Adipocyte (in vitro differentiated cells): ENCODE results near the gene HLF.

ENCODE experiments used
- DNase-seq: peaks from one replicate; pipeline ENCODE4 v3.0.0-alpha.2; 2015; ENCODE audit warnings: low read depth
- H3K27me3 ChIP-seq: replicated peaks from 2 replicates; pipeline ENCODE4 v1.7.0; 2013; ENCODE audit warnings: mild to moderate bottlenecking, low read length, moderate library complexity; ENCODE audit not compliant: control insufficient read depth, insufficient read depth
- H3K36me3 ChIP-seq: 2 replicates; pipeline ENCODE4 v1.7.0; 2013; ENCODE audit warnings: low read length, mild to moderate bottlenecking, moderate library complexity; ENCODE audit not compliant: control insufficient read depth, insufficient read depth, severe bottlenecking
- H3K4me1 ChIP-seq: 2 replicates; pipeline ENCODE4 v1.7.0; 2013; ENCODE audit warnings: mild to moderate bottlenecking, low read length, moderate library complexity; ENCODE audit not compliant: control insufficient read depth, insufficient read depth
- H3K4me3 ChIP-seq: 2 replicates; pipeline ENCODE4 v1.7.0; 2013; ENCODE audit warnings: mild to moderate bottlenecking, low read length, moderate library complexity
- H3K9ac ChIP-seq: 2 replicates; pipeline ENCODE4 v1.7.0; 2013; ENCODE audit warnings: mild to moderate bottlenecking, low read length, moderate library complexity
- H3K9me3 ChIP-seq: 2 replicates; pipeline ENCODE4 v1.7.0; 2013; ENCODE audit warnings: mild to moderate bottlenecking, low read length, moderate library complexity; ENCODE audit not compliant: control insufficient read depth

Gene HLF

GRCh38 chr17:55318715-55319487 lies 54.1 kb downstream of the HLF start:
- no peak for DNase-seq
- H3K27me3 ChIP-seq: no peaks in the 10 kb centered on the region
- no peaks in the 10 kb centered on the region for H3K9me3 ChIP-seq
- H3K9ac ChIP-seq: no peak overlapping the region
- H3K4me1 ChIP-seq: no peaks in the 10 kb centered on the region
- no peak overlapping the region for H3K4me3 ChIP-seq
- H3K36me3 ChIP-seq: no peaks in the 10 kb centered on the region

GRCh38 chr17:55319933-55320593 lies 55.3 kb downstream of the HLF start:
- H3K4me3 ChIP-seq: no peak overlapping the region

GRCh38 chr17:55320594-55321426 lies 56.0 kb downstream of the HLF start:
- no peaks in the 10 kb centered on the region for H3K9me3 ChIP-seq
- H3K27me3 ChIP-seq: no peaks in the 10 kb centered on the region
- H3K4me3 ChIP-seq: no peak overlapping the region
- H3K4me1 ChIP-seq: no peaks in the 10 kb centered on the region
- DNase-seq: no peak
- no peaks in the 10 kb centered on the region for H3K36me3 ChIP-seq
- H3K9ac ChIP-seq: no peak overlapping the region

More at GRCh38 chr17:55319933-55320593, 55.3 kb downstream of the HLF start:
- no peaks in the 10 kb centered on the region for H3K9me3 ChIP-seq
- no peak overlapping the region for H3K9ac ChIP-seq
- H3K36me3 ChIP-seq: no peaks in the 10 kb centered on the region
- H3K27me3 ChIP-seq: no peaks in the 10 kb centered on the region
- DNase-seq: no peak
- H3K4me1 ChIP-seq: no peaks in the 10 kb centered on the region

- H3K36me3 ChIP-seq: no peaks in the 10 kb centered on the region
- no peak for DNase-seq
- no peak overlapping the region for H3K4me3 ChIP-seq
- H3K4me1 ChIP-seq: no peaks in the 10 kb centered on the region
- no peaks in the 10 kb centered on the region for H3K27me3 ChIP-seq
- H3K9me3 ChIP-seq: no peaks in the 10 kb centered on the region
- H3K9ac ChIP-seq: no peak overlapping the region
Observed at GRCh38 chr17:55321427-55322060, 56.8 kb downstream of the HLF start.

- no peak for DNase-seq
- no peak overlapping the region for H3K4me3 ChIP-seq
- no peaks in the 10 kb centered on the region for H3K27me3 ChIP-seq
Observed at GRCh38 chr17:55322453-55322985, 57.8 kb downstream of the HLF start.

GRCh38 chr17:55323518-55324295 lies 58.9 kb downstream of the HLF start:
- H3K4me1 ChIP-seq: no peaks in the 10 kb centered on the region
- no peaks in the 10 kb centered on the region for H3K9me3 ChIP-seq
- H3K27me3 ChIP-seq: no peaks in the 10 kb centered on the region
- no peak overlapping the region for H3K4me3 ChIP-seq
- H3K9ac ChIP-seq: no peak overlapping the region
- no peak for DNase-seq
- no peaks in the 10 kb centered on the region for H3K36me3 ChIP-seq

More at GRCh38 chr17:55322453-55322985, 57.8 kb downstream of the HLF start:
- no peak overlapping the region for H3K9ac ChIP-seq
- no peaks in the 10 kb centered on the region for H3K9me3 ChIP-seq
- no peaks in the 10 kb centered on the region for H3K4me1 ChIP-seq
- no peaks in the 10 kb centered on the region for H3K36me3 ChIP-seq

- no peak for DNase-seq
- no peaks in the 10 kb centered on the region for H3K36me3 ChIP-seq
Observed at GRCh38 chr17:55324296-55324978, 59.7 kb downstream of the HLF start.

GRCh38 chr17:55325406-55325805 lies 60.6 kb downstream of the HLF start:
- Histone ChIP-seq H3K36me3 (no peaks in the 10 kb centered on the region), H3K27me3 (no peaks in the 10 kb centered on the region), H3K4me3 (no peak overlapping the region), H3K9ac (no peak overlapping the region), H3K9me3 (no peaks in the 10 kb centered on the region), H3K4me1 (no peaks in the 10 kb centered on the region)
- DNase-seq: no peak

More at GRCh38 chr17:55324296-55324978, 59.7 kb downstream of the HLF start:
- Histone ChIP-seq H3K4me3 (no peak overlapping the region), H3K27me3 (no peaks in the 10 kb centered on the region), H3K9ac (no peak overlapping the region), H3K9me3 (no peaks in the 10 kb centered on the region), H3K4me1 (no peaks in the 10 kb centered on the region)

- no peaks in the 10 kb centered on the region for H3K36me3 ChIP-seq
- no peaks in the 10 kb centered on the region for H3K27me3 ChIP-seq
- no peak overlapping the region for H3K4me3 ChIP-seq
- H3K4me1 ChIP-seq: no peaks in the 10 kb centered on the region
- DNase-seq: no peak
- no peak overlapping the region for H3K9ac ChIP-seq
- H3K9me3 ChIP-seq: no peaks in the 10 kb centered on the region
Observed at GRCh38 chr17:55326030-55326429, 61.3 kb downstream of the HLF start.
